Stimulated activated CD8-positive, alpha-beta memory T cell treated with anti-CD3 and anti-CD28 coated beads, Interleukin-15, amount 100 ng/mL, for 1 hour (primary cell): Measurements from ENCODE around the gene TMED8.
"Not testable (repeated sequence)": the region's sequence is repeated elsewhere in the genome, so short reads cannot be mapped to it uniquely, and the experiment has no call there.

Experiments used
- DNase-seq: peaks from one replicate; pipeline ENCODE4 v3.0.0-alpha.2; 2020; ENCODE audit warnings: low read depth

TMED8 gene

DNA sequence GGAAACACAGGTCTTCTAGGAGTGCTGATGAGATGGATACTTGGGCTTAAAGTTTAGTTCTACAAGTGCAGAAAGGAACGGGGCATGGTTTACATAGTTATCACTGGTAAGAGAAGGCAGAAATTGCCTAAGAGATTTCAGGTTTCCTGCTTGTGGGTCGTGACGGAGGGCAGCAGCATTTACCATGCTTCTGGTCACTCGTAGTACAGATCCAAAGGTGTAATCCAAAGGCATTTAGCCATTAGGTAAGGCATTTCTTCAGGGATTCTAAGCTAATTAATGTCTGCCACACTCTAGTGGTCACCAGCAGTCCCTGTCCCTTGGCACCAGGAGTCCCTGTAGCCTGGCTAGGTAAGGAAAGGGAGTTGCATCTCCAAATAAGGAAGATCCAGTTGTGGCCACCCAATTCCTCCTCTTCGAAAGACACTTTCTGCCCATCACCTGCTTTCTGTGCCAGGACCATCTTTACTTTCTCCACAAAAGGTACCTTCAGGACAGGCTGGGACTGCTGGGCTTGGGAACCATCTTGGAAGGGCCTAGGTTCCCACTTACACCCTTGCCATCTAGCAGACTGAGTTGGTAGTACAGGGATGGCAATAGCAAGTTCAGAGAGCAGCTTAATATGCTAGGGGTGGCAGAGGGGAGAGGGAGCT, 54.5 kb downstream of the TMED8 start:
- DNase-seq = no peak

DNA sequence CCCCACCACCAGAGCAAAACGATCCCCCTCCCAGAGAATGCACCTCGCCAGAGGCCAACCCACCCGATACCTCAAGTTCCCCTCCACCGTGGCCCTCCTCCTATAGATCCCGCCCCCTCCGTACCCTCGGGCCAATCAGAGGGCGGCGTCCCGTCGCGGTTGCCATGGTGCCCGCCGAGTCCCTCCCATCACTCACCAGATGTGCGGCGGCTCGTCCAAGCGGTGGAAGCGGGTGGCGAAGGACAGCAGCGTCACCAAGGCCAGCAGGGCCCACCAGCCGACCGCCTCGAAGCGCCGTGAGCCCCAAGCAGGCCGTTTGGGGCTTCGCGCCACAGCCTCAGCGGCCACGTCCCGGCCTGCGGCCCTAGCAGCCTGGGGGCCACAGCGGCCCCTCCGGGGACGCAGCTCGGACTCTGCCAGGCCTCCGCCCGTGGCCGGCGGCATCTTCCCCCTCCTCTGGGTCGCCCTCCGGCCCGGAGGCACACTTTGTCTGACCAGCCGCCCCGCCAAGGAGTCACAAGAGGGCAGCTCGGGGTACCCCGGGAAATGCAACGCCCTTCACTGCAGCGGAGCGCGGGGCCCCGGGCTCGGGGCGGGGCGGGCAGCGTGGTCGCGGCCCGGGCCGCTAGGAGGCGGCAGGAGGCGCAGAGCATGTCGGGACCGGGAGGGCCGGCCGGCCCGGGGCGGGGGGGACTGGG, 56.5 kb downstream of the TMED8 start, which contains the start of gene POMT2:
TSS of gene POMT2 (minus strand) at position 646 of the 698 bp plus-strand sequence. CDS start at position 444, 202 bp downstream.
- peak; percentile 87 for DNase-seq

- no peak for DNase-seq
These were observed 57.5 kb downstream of the TMED8 start for GRCh38 chr14:77319422-77319821.

DNA sequence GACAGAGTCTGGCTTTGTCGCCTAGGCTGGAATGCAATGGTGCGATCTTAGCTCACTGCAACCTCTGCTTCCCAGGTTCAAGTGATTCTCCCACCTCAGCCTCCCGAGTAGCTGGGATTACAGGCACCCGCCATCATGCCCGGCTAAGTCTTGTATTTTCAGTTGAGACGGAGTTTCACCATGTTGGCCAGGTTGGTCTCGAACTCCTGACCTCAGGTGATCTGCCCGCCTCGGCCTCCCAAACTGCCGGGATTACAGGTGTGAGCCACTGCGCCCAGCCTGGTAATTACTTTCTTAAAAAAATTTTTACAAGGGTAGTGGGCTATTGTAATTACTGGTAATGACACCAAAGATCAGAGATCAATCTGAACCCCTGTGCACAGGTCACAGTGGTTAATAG, 58.1 kb downstream of the TMED8 start:
- DNase-seq = not testable (repeated sequence)

GRCh38 chr14:77318006-77318553, 58.8 kb downstream of the TMED8 start:
- DNase-seq = no peak

DNA sequence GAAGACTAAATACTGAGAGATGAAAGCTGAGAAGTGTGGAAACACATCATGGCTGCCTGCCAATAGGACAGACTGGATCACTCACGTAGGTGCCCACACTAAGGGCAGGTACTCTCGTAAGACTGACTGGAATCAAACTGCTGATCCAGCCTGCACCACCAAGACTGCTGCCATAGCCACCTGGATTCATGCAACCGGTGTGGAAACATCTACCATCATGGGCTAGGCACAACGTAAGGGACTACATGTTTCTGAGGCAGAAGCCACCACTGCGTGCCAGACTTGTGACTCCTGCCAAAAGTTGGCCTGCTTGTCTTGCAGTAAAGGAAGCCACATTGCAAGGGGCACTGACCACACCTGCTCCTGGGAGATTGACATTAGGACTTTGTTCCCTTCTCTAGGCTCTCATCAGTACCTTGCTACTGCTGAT, 60.0 kb downstream of the TMED8 start:
- DNase-seq = no peak

DNA sequence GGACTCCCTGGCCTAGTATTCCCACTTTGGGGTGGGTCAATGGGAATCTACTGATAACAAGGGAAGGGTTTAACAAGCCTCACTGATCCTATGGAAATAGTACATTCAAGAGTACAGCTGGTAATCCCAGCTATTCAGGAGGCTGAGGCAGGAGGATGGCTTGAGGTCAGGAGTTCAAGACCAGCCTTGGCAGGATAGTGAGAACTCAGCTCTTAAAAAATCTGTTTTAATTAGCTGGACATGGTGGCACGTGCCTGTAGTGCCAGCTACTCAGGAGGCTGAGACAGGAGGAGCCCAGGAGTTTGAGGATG, 60.7 kb downstream of the TMED8 start:
- no peak for DNase-seq

GRCh38 chr14:77314539-77315457, 62.1 kb downstream of the TMED8 start:
- no peak for DNase-seq

DNA sequence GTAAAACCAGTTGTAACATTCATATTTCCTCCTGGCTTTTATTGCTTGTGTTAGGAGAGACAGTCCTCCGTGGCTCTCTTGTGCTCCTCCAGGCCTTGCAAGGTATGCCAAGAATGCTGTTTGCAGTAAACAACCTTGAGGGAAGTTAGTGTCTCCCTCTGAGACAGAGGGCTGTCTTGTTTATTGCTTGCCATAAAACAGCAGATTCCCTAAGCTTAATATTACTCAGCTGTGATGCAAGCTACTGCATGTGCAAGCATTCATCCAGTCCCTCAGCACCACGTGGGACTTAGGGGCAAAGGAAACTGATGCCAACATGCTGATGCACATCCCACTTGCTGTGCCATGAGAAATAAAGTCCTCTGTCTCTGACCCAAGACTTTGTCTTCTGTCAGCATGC, 62.9 kb downstream of the TMED8 start:
- DNase-seq = no peak

DNA sequence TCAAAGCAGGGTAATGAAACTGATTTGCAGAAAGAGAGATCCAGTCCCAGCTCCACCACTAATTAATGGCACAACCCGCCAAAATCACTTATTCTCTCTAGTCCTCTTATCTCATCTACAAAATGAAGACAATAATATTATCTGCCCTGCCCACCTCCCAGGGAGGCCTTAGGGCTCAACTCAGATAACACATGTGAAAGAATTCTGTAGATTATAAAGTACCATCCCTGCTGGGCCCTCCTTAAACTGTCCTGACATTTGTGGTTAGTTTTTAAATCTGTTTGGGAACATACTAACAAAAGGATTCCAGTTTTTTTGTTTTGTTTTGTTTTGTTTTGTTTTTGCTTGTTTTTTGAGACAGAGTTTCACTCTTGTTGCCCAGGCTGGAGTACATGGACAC, 63.5 kb downstream of the TMED8 start:
- no peak for DNase-seq

GRCh38 chr14:77311217-77311616, 65.7 kb downstream of the TMED8 start:
- DNase-seq = no peak

- DNase-seq = no peak
These were observed 66.9 kb downstream of the TMED8 start for GRCh38 chr14:77310026-77310425.

DNA sequence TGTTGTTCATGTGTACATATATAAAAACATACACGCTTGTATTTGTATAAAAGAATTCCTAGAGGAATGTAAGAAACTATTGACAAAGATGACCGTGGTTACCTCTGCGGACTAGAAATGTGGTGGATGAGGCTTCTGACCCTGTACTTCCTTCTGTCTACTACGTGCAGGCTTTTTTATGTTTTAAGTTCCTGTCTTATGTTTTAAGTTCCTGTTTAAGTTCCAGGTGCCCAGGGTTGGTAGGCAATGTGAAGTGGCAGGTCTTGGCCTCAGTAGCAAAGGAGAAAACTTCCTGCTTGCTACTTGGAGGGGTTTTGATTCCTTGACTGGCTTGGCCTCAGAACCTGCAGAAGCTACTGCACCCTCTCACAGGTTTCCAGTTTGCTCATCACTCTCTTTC, 67.8 kb downstream of the TMED8 start:
- no peak for DNase-seq

- no peak for DNase-seq
These were observed 69.9 kb downstream of the TMED8 start for GRCh38 chr14:77306851-77307496.

DNA sequence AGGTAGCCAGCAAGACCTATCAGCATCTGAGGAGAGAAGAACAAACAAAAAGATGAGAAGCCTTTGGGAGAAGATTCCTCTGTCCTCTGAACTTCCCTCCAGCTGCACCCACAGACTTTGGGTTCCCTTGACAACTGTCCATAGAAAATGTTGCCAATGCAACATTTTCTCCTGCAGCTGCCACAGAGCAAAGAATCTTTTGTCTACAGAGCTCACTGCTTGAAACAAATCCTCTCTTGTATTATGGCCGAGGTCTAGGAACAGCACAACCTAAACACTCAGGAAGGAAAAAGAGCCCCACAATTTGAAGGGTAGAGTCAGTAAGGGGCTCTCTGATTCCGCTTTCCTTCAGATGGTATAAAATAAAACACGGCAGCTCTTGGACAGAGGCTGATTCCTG, 70.5 kb downstream of the TMED8 start:
- DNase-seq = no peak

DNA sequence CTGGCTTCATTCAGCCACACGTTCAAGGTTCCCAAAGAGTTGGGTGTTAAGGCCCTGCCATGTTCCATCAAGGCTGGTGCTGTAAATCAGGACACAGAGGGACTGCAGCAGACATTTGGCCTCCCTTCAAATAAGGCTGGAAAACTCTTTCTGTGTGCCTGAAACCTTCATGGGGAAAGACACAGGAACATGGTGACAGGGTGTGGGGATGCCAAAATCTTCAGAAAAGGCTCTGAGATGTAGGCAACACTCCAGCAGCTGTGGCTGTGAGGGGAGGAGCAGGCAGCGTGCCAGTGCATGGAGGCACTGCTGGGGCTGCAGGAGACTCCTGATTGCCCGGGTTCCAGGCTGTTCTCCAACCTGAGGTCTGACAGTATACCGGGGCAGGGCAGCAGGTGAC, 71.2 kb downstream of the TMED8 start:
- DNase-seq = no peak

DNA sequence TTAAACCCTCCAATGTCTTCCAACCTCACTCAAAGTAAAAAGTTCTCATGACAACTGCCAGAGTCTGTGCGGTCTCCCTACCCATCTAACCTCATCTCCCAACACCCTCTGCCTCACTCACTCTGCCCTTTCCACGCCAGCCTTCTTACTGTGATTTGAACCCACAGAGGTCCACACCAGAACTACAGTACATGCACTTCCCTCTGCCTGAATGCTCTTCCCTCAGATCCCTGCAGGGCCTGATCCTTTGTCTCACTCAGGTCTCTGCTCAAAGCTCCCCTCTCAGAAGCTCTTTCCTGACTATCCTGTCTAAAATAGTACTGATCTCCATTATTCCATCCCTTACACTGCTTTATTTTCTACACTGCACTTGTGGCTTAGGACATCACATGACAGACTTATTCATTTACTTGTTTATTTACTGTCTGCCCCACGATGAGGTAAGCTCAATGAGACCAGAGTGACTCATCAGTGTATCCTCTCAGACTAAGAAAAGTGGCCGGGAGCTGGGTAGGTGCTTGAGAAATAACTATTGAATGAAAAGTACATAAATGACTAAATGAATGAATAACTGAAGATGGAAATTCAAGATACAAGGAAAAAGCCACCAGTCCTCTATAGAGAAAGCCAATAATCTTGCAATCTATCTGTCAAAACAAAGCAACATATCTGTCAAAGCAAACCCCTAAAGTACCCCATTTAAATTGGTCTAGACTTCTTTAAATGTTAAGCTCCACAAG, 73.3 kb downstream of the TMED8 start:
- DNase-seq = no peak

GRCh38 chr14:77302926-77303325, 74.0 kb downstream of the TMED8 start:
- DNase-seq = no peak

DNA sequence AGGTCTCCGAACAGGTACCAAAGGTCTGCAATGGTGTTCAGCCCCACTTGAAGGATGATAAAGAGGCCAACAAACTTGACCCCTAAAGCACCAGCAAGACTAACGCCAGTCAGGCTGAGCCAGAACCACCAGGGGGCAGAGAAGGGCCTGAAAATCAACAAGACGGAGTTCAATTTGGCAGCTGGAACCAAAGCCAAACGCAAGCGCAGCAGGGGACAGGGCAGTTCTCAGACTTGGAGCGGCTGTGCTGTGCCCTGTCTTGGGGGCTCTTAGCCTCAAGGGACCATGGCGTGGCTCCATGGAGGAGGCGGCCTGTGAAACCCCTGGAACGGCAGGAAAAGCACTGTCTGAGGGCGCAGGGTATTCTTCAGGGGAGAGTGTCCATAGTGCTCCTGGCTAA, 75.8 kb downstream of the TMED8 start:
- DNase-seq = peak; percentile 29

DNA sequence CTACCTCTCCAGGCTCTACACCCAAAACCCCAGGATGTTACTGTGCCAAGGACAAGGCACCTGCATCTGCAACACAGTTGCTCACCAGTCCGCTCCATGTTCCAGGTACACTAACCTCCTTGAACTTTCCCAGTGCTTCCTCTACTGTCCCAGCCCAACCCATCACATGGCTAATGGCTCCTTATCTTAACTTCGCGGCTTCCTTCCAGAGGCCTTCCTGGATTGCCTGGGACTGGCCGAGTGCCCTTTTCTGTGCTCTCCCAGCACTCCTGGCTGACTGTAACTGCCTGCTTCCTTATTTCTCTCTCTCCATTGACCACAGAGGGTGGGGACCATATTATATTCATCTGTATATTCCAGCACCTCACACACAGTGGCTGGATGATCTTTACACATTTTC, 77.1 kb downstream of the TMED8 start:
- no peak for DNase-seq

GRCh38 chr14:77296906-77297305, 80.0 kb downstream of the TMED8 start:
- DNase-seq = no peak
